HepG2 (cell line): Measurements from ENCODE around the gene LSM12. TPM values are rescaled to one million over a fixed set of nuclear protein-coding genes. Genes with fewer than 3 reads are reported as not detected.

Experiments used
- CBX1 ChIP-seq: IDR thresholded peaks from one replicate; pipeline ENCODE4 v1.6.1; 2016; ENCODE audit warnings: antibody characterized with exemption, low read depth
- EED ChIP-seq: sonication (generic); formaldehyde crosslinking; IDR thresholded peaks from 2 replicates; pipeline ENCODE4 v1.5.0; 2020; ENCODE audit warnings: mild to moderate bottlenecking, missing genetic modification reagents
- HDAC6 ChIP-seq: fragments of 200-600 bp; sonication (generic); IDR thresholded peaks from 2 replicates; pipeline ENCODE4 v1.7.0; 2017; ENCODE audit warnings: mild to moderate bottlenecking, antibody characterized with exemption, low read length, low read depth
- KLF12 ChIP-seq: sonication (generic); formaldehyde crosslinking; IDR thresholded peaks from 2 replicates; pipeline ENCODE4 v1.4.0; 2020; ENCODE audit warnings: missing genetic modification reagents, borderline replicate concordance
- NFE2 ChIP-seq: sonication (generic); formaldehyde crosslinking; IDR thresholded peaks from 2 replicates; pipeline ENCODE4 v1.4.0; 2020; ENCODE audit warnings: missing genetic modification reagents
- RARA ChIP-seq: IDR thresholded peaks from 2 replicates; pipeline ENCODE4 v1.6.1; 2016; ENCODE audit warnings: missing genetic modification reagents, missing compliant biosample characterization
- TCF7L2 ChIP-seq: IDR thresholded peaks from 2 replicates; pipeline ENCODE4 v1.6.1; 2011; ENCODE audit warnings: mild to moderate bottlenecking, low read depth, low read length, moderate library complexity
- ZNF10 ChIP-seq: sonication (generic); formaldehyde crosslinking; IDR thresholded peaks from 2 replicates; pipeline ENCODE4 v1.4.0; 2020; ENCODE audit warnings: mild to moderate bottlenecking, low read depth, missing genetic modification reagents, borderline replicate concordance
- ZNF530 ChIP-seq: sonication (generic); formaldehyde crosslinking; IDR thresholded peaks from 2 replicates; pipeline ENCODE4 v1.5.0; 2020; ENCODE audit warnings: low read depth, mild to moderate bottlenecking, missing genetic modification reagents
- ZNF766 ChIP-seq: sonication (generic); formaldehyde crosslinking; IDR thresholded peaks from 2 replicates; pipeline ENCODE4 v1.5.0; 2020; ENCODE audit warnings: missing genetic modification reagents, borderline replicate concordance
- polyA plus RNA-seq, 8 experiments: library from polyadenylated mRNA; depleted of rRNA in 3 of 8; stranded (reverse) in 7 of 8; unstranded in 1 of 8; fragments of >200 nt; fragmentation: Illumina TruSeq in 4 of 8; extraction: Trizol in 4 of 8; gene quantifications; 2 replicates each; pipeline versions ENCODE4 v1.2.1 to v1.2.3, GENCODE V29; 2011 to 2016; ENCODE audit warnings: low read depth in 4 of 8, missing spikeins in 1 of 8, mixed read lengths in 1 of 8; ENCODE audit not compliant: insufficient read depth in 1 of 8
- total RNA-seq, 5 experiments: library from RNA; depleted of rRNA; stranded (reverse); fragments of >200 nt; fragmentation: Illumina TruSeq; extraction: Trizol; gene quantifications; 2 replicates each; pipeline ENCODE4 v1.2.3, GENCODE V29; 2016; ENCODE audit warnings: low read depth in 1 of 5
- TF ChIP-seq, protein P1 (sequence below): sonication (generic); formaldehyde crosslinking; IDR thresholded peaks from one replicate; pipeline ENCODE4 v1.5.1; 2020; ENCODE audit warnings: mild to moderate bottlenecking, missing genetic modification reagents; ENCODE audit errors: not compliant biosample characterization
- TF ChIP-seq, protein P2 (sequence below): sonication (generic); formaldehyde crosslinking; conservative IDR thresholded peaks from 2 replicates; pipeline ENCODE4 v1.8.0; 2022; ENCODE audit warnings: low read depth, missing genetic modification reagents
- TF ChIP-seq, protein P3 (sequence below): sonication (generic); formaldehyde crosslinking; IDR thresholded peaks from 2 replicates; pipeline ENCODE4 v1.9.0; 2021; ENCODE audit warnings: missing genetic modification reagents, mild to moderate bottlenecking, borderline replicate concordance
- TF ChIP-seq, protein P4 (sequence below): sonication (generic); formaldehyde crosslinking; IDR thresholded peaks from 2 replicates; pipeline ENCODE4 v1.8.1; 2023; ENCODE audit warnings: mild to moderate bottlenecking, moderate library complexity, missing genetic modification reagents

The LSM12 gene
- total and polyA plus RNA-seq, 2 of the 13 experiments (the other 11 are each of a cell fraction or from before 2014, with no cell fraction given) = 52.8 to 55.7 TPM

DNA sequence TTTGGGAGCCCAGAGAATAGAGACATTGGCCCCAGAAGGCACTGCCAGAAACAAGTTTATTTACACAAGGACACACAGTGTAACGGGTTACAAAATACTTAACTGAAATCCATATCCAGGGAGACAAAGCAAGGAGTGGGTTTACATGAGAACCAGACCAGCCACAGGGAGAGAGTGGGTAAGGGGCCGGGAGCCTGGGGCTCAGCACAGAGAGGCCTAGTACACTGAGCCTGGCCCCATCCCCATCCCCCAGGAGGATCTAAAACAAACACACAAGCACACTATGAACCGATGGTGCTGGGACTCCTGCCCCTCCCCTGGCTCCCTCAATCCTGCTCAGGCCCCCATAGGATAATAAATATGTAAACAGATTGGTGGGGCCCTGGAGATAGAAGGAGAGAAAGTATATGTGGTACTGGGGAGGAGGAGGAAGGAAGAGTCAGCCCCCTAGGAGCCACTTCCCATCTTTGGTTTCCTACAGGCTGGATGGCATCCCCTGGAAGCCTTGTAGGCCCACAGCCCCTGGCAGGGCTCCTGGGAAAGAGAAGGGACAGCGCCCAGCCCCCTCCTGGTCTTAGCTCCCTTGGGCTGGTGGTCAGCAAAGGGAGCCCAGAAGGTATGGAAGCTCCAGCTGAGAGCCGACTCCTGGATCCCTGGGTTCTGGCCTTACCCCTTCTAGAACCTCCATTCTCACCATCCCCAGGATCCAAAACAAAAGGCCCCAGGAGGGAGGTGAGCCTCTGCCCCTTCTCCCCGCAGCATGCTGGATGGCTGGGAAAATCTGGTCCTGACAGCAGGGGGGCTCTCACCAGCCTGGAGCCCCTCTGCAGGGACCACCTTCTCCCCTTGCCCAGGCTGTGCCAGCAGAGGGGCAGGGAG, 10.5 kb upstream of the LSM12 start (continued):
- TF ChIP-seq, protein P1, sequence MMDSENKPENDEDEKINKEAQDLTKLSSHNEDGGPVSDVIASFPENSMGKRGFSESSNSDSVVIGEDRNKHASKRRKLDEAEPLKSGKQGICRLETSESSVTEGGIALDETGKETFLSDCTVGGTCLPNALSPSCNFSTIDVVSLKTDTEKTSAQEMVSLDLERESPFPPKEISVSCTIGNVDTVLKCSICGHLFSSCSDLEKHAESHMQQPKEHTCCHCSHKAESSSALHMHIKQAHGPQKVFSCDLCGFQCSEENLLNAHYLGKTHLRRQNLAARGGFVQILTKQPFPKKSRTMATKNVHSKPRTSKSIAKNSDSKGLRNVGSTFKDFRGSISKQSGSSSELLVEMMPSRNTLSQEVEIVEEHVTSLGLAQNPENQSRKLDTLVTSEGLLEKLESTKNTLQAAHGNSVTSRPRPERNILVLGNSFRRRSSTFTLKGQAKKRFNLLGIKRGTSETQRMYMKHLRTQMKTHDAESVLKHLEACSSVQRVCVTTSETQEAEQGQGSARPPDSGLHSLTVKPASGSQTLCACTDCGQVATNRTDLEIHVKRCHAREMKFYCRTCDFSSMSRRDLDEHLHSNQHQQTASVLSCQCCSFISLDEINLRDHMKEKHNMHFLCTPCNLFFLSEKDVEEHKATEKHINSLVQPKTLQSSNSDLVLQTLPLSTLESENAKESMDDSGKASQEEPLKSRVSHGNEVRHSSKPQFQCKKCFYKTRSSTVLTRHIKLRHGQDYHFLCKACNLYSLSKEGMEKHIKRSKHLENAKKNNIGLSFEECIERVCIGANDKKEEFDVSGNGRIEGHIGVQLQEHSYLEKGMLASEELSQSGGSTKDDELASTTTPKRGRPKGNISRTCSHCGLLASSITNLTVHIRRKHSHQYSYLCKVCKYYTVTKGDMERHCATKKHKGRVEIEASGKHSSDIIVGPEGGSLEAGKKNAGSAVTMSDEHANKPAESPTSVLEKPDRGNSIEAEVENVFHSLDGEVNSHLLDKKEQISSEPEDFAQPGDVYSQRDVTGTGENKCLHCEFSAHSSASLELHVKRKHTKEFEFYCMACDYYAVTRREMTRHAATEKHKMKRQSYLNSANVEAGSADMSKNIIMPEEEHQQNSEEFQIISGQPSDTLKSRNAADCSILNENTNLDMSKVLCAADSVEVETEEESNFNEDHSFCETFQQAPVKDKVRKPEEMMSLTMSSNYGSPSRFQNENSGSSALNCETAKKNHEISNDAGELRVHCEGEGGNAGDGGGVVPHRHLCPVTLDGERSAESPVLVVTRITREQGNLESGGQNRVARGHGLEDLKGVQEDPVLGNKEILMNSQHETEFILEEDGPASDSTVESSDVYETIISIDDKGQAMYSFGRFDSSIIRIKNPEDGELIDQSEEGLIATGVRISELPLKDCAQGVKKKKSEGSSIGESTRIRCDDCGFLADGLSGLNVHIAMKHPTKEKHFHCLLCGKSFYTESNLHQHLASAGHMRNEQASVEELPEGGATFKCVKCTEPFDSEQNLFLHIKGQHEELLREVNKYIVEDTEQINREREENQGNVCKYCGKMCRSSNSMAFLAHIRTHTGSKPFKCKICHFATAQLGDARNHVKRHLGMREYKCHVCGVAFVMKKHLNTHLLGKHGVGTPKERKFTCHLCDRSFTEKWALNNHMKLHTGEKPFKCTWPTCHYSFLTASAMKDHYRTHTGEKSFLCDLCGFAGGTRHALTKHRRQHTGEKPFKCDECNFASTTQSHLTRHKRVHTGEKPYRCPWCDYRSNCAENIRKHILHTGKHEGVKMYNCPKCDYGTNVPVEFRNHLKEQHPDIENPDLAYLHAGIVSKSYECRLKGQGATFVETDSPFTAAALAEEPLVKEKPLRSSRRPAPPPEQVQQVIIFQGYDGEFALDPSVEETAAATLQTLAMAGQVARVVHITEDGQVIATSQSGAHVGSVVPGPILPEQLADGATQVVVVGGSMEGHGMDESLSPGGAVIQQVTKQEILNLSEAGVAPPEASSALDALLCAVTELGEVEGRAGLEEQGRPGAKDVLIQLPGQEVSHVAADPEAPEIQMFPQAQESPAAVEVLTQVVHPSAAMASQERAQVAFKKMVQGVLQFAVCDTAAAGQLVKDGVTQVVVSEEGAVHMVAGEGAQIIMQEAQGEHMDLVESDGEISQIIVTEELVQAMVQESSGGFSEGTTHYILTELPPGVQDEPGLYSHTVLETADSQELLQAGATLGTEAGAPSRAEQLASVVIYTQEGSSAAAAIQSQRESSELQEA = no peak
- TF ChIP-seq NFE2 (no peak), CBX1 (no peak), KLF12 (CRISPR knock-in tag) (0 out of 2 replicates have a peak, but pooled peaks have one; percentile 61), ZNF10 (CRISPR knock-in tag) (no peak), HDAC6 (no peak), ZNF530 (CRISPR knock-in tag) (no peak), ZNF766 (CRISPR knock-in tag) (no peak), EED (CRISPR knock-in tag) (no peak), RARA (no peak), TCF7L2 (no peak)
- TF ChIP-seq, protein P2, sequence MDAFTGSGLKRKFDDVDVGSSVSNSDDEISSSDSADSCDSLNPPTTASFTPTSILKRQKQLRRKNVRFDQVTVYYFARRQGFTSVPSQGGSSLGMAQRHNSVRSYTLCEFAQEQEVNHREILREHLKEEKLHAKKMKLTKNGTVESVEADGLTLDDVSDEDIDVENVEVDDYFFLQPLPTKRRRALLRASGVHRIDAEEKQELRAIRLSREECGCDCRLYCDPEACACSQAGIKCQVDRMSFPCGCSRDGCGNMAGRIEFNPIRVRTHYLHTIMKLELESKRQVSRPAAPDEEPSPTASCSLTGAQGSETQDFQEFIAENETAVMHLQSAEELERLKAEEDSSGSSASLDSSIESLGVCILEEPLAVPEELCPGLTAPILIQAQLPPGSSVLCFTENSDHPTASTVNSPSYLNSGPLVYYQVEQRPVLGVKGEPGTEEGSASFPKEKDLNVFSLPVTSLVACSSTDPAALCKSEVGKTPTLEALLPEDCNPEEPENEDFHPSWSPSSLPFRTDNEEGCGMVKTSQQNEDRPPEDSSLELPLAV (CRISPR knock-in tag) = no peak
- TF ChIP-seq, protein P3, sequence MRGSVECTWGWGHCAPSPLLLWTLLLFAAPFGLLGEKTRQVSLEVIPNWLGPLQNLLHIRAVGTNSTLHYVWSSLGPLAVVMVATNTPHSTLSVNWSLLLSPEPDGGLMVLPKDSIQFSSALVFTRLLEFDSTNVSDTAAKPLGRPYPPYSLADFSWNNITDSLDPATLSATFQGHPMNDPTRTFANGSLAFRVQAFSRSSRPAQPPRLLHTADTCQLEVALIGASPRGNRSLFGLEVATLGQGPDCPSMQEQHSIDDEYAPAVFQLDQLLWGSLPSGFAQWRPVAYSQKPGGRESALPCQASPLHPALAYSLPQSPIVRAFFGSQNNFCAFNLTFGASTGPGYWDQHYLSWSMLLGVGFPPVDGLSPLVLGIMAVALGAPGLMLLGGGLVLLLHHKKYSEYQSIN (CRISPR knock-in tag) = no peak
- TF ChIP-seq, protein P4, sequence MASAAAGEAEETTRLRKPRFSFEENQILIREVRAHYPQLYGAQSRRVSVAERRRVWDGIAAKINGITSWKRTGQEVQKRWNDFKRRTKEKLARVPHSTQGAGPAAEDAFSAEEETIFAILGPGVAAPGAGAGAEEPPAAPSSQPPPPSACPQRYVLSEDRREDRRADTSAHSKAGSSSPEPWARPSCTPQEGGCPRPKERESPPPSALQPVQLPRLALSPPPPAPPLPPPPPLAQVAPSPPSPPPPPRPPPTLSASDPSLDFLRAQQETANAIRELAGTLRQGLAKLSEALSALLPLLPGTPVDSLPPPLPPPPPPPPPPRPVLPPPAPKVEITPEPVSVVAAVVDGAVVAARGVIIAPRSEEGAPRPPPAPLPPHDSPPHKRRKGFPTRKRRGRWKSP (CRISPR knock-in tag) = peak; percentile 71
